ENCODE data around the gene JAG2. TPM values are rescaled to one million over a fixed set of nuclear protein-coding genes. Genes with fewer than 3 reads are reported as not detected.

The JAG2 gene
- total RNA-seq, 2 experiments from 2014 or later: 0.66 to 1.3 TPM

DNA sequence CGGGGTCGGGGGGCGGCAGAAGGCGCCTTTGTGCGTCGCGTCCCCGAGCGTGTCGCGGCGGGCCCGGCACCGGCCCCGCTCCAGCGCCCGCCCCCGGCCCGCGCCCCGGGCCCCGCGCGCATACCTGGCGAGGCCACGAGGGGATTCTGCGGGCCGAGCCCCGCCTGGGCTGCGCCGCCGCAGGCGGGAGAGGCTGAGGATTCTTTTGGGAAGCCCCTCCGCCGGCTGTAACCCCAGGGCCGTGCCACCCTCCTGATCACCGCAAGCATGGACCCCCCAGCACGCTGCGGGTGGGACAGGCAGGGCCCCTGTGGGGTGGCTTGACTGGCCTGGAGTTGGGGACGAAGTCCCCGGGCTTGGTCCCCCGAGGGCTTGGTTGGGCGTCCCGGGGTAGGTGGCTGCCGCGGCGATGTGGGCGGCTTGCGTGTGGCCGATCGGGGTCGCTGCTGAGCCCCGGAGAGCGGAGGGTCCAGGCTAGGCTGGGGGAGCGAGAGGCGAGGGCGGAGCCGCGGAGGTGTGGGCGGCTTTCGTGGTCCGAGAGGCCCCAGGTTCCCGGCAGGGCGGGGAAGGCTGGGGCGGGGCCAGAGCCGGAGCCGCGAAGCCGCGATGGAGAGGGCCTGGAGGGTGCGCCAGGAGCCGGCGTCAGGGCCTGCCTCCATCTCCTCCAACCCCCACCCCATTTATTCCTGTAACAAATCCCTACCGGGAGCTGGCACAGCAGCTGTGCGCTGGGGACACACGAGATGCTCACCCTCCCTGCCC, 75.0 kb downstream of the JAG2 start:
- no peaks in the 10 kb centered on the region for H3K36me3 ChIP-seq (ENCODE audit: insufficient read depth, low read length)
- Mint-ChIP-seq H3K9me3 (no peaks in the 10 kb centered on the region), H3K4me1 (ENCODE audit: low read depth) (peaks cover 22% of the 10 kb centered on the region), H3K27ac (peak overlapping the region; percentile 55), H3K27me3 (no peaks in the 10 kb centered on the region), H3K4me3 (peak overlapping the region; percentile 77), H3K36me3 (ENCODE audit: low read depth) (no peaks in the 10 kb centered on the region)
- DNase-seq: peak; percentile 33 to 81 (median 58)
- peaks cover 0 to 4% of the 10 kb centered on the region in 2 experiments for H3K9me3 ChIP-seq (ENCODE audit: control insufficient read depth in 1 of 2, insufficient read depth in 1 of 2, low read length in 2 of 2)
- peak overlapping the region; percentile 75 for H3K4me3 ChIP-seq (ENCODE audit: low read length)
- POLR2A ChIA-PET: interaction anchor here (0.7 to 0.9 kb wide), 2 partner anchors 30 to 34 kb away, joined by 3 to 5 read pairs; no protein-coding TSS in a partner anchor
- CTCF ChIA-PET: interaction anchor here (0.8 to 0.9 kb wide), 2 partner anchors 48 to 277 kb away, joined by 3 read pairs; no protein-coding TSS in a partner anchor
- TF ChIP-seq, protein P1, sequence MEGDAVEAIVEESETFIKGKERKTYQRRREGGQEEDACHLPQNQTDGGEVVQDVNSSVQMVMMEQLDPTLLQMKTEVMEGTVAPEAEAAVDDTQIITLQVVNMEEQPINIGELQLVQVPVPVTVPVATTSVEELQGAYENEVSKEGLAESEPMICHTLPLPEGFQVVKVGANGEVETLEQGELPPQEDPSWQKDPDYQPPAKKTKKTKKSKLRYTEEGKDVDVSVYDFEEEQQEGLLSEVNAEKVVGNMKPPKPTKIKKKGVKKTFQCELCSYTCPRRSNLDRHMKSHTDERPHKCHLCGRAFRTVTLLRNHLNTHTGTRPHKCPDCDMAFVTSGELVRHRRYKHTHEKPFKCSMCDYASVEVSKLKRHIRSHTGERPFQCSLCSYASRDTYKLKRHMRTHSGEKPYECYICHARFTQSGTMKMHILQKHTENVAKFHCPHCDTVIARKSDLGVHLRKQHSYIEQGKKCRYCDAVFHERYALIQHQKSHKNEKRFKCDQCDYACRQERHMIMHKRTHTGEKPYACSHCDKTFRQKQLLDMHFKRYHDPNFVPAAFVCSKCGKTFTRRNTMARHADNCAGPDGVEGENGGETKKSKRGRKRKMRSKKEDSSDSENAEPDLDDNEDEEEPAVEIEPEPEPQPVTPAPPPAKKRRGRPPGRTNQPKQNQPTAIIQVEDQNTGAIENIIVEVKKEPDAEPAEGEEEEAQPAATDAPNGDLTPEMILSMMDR (IDR thresholded peaks at IDR 0.05): peak; percentile 36
- H3K27ac ChIP-seq (ENCODE audit: low read depth in 1 of 2, low read length in 2 of 2): peak overlapping the region; percentile 59 to 77
- H3K4me1 ChIP-seq (ENCODE audit: insufficient read depth, low read length): peaks cover 35% of the 10 kb centered on the region
- intact Hi-C loops (cut with DNase I, micrococcal nuclease): loop anchor here in 1 of 2 experiments (5.0 kb wide), 3 partner anchors 74 to 209 kb away; partner anchors contain the start of genes BRF1, JAG2 and NUDT14
- peak; percentile 46 for ATAC-seq (ENCODE audit: poor library complexity)
- H3K27me3 ChIP-seq (ENCODE audit: control insufficient read depth in 1 of 2, insufficient read depth in 2 of 2, low read length in 2 of 2): no peaks in the 10 kb centered on the region

DNA sequence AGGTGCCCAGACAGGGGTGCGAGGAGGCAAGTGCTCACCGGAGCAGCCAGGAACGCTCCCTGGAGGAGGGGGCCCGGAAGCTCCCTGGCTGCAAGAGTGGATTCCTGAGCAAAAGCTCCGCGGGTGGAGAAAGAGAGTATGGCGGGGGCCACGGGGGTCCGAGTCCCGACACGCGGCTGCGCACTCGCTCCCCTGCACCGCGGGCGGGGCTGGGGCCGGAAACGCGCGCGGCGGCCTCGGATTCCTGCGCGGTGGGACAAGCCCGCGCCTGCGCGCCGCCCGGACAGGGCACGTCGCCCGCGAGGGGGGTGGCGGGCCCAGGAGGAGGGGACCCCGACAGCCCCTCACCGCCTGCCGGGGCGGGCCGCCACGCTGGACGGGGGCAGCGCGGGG, 75.5 kb downstream of the JAG2 start:
- Histone ChIP-seq H3K36me3 (ENCODE audit: insufficient read depth, low read length) (no peaks in the 10 kb centered on the region), H3K4me1 (ENCODE audit: insufficient read depth, low read length) (peaks cover 36% of the 10 kb centered on the region), H3K27ac (ENCODE audit: low read depth in 1 of 2, low read length in 2 of 2) (peak overlapping the region; percentile 48 to 56), H3K9me3 (ENCODE audit: control insufficient read depth in 1 of 2, insufficient read depth in 1 of 2, low read length in 2 of 2) (no peaks in the 10 kb centered on the region), H3K4me3 (ENCODE audit: low read length) (peak overlapping the region; percentile 43), H3K27me3 (ENCODE audit: control insufficient read depth in 1 of 2, insufficient read depth in 2 of 2, low read length in 2 of 2) (no peaks in the 10 kb centered on the region)
- Mint-ChIP-seq H3K4me3 (peak overlapping the region; percentile 83), H3K36me3 (ENCODE audit: low read depth) (no peaks in the 10 kb centered on the region), H3K4me1 (ENCODE audit: low read depth) (peaks cover 24% of the 10 kb centered on the region), H3K27ac (peak overlapping the region; percentile 68), H3K9me3 (no peaks in the 10 kb centered on the region), H3K27me3 (no peaks in the 10 kb centered on the region)
- TF ChIP-seq, protein P1 (IDR thresholded peaks at IDR 0.05): no peak
- intact Hi-C loops (cut with DNase I, micrococcal nuclease): loop anchor here in 1 of 2 experiments (5.0 kb wide), 3 partner anchors 74 to 209 kb away; partner anchors contain the start of genes BRF1, JAG2 and NUDT14
- ATAC-seq (ENCODE audit: poor library complexity): peak; percentile 71
- DNase-seq: peak; percentile 38 to 85 (median 66)
- ChIA-PET POLR2A (interaction anchor here (0.9 kb wide), 1 partner anchor 30 kb away, joined by 5 read pairs; no protein-coding TSS in a partner anchor), CTCF (no interaction called here)

DNA sequence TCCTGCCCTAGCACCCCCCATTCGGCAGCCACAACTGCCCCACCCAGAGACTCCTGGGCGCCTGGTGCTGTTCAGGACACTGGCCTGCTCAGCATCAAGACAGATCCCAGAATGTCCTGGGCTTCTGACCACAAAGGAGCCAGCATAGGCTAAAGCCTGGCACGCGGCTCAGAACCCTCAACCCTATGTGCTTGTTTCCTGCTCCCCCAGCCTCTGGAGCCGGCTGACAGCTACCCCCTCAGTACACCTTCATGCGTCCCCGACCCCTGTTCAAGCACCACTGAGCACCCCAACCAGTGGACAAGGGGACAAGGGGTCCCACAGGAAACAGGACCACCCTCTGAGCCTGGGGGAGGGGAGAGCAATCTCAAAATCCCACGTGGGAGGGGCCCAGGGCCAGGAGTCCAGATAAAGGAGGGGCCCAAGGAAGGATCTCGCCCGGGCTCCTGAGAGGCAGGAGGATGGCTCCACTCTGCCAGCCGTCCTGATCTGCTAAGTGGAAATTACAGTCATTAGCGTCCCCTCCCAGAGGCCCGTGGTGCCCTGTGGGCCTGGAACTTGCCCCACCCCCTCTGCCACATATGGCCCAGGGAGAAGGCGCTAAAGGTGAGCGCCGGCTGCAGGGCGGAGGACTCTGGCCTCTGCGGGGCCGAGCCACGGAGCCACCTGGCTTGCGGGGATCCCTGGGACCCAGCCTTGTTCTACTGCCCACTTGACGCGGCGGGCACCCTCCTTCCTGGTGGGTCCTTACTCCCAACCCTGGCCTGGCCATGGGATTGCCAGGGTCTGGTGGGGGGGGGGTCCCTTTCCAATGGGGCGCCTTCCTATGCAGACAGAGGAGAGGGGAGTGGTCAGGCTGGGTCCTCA, 76.2 kb downstream of the JAG2 start:
- ChIA-PET POLR2A (interaction anchor here (0.9 to 3.5 kb wide), 2 partner anchors 27 to 29 kb away, joined by 5 to 12 read pairs; partner anchors contain the start of gene GPR132), CTCF (no interaction called here)
- peak overlapping the region; percentile 48 to 56 for H3K27ac ChIP-seq (ENCODE audit: low read depth in 1 of 2, low read length in 2 of 2)
- no peaks in the 10 kb centered on the region for H3K36me3 Mint-ChIP-seq (ENCODE audit: low read depth)
- peak overlapping the region; percentile 83 for H3K4me3 Mint-ChIP-seq
- DNase-seq: peak in 4 of 14 experiments; percentile 21 to 63 (median 38)
- H3K36me3 ChIP-seq (ENCODE audit: insufficient read depth, low read length): no peaks in the 10 kb centered on the region
- peak overlapping the region; percentile 68 for H3K27ac Mint-ChIP-seq
- H3K4me3 ChIP-seq (ENCODE audit: low read length): peak overlapping the region; percentile 43
- H3K4me1 ChIP-seq (ENCODE audit: insufficient read depth, low read length): peaks cover 40% of the 10 kb centered on the region
- H3K4me1 Mint-ChIP-seq (ENCODE audit: low read depth): peaks cover 24% of the 10 kb centered on the region
- intact Hi-C loops (cut with DNase I, micrococcal nuclease): loop anchor here in 1 of 2 experiments (1.0 to 5.0 kb wide), 4 partner anchors 75 to 436 kb away; partner anchors contain the start of genes BRF1, JAG2 and NUDT14
- no peaks in the 10 kb centered on the region for H3K9me3 Mint-ChIP-seq
- H3K27me3 Mint-ChIP-seq: no peaks in the 10 kb centered on the region
- no peak for ATAC-seq (ENCODE audit: poor library complexity)
- no peaks in the 10 kb centered on the region for H3K9me3 ChIP-seq (ENCODE audit: control insufficient read depth in 1 of 2, insufficient read depth in 1 of 2, low read length in 2 of 2)
- peaks cover 0 to 2% of the 10 kb centered on the region in 2 experiments for H3K27me3 ChIP-seq (ENCODE audit: control insufficient read depth in 1 of 2, insufficient read depth in 2 of 2, low read length in 2 of 2)
- TF ChIP-seq, protein P1 (IDR thresholded peaks at IDR 0.05): no peak

Data from CD4-positive, alpha-beta T cell (primary cell).